D721Med (cell line): ENCODE results near the gene EIF2S2.

Source experiments
- DNase-seq: peaks from one replicate; pipeline ENCODE4 v3.0.0; 2011; ENCODE audit warnings: low spot score; ENCODE audit not compliant: insufficient read length
- FAIRE-seq: peaks from 2 replicates; lab custom pipeline; 2011; peaks lifted over from hg19 to GRCh38; lab: Jason Lieb, UNC
- TF ChIP-seq, protein P1 (sequence below): IDR thresholded peaks from 2 replicates; pipeline ENCODE4 v1.5.1; 2012; ENCODE audit warnings: mild to moderate bottlenecking, control low read depth; ENCODE audit not compliant: insufficient read depth; ENCODE audit errors: missing control alignments

EIF2S2 gene

DNA sequence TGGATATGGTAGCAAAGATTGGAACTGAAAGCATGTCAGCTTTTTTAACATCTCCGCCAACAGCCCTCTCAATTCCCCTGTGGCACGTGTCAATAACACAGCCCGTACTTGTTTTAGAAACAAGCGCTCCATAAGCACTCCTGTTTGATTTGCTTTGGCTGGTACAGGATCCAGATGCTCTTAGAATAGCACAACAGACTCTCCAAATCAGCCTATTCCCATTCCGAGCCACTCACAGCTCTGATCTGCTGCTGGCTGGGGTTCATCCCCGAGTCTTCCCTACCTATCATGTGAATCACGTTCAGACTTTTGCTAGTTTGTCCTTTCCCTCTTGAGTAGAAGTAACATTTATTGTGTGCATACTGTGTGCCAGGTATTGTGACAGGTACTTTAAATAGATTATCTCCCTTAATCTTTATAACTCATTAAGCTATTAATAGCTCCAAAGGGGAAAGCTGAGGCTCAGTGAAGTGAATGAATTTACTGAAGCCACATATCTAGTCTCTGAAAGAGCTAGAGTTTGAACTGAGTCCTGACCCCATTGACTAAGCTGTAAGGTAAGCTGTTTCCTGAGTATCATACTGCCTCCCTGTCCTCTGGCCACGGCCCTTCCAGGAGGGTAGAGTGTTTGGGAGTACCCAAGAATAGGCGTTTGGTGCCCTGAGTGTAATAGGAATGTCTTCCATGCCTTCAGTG, 71.6 kb downstream of the EIF2S2 start:
- TF ChIP-seq, protein P1, sequence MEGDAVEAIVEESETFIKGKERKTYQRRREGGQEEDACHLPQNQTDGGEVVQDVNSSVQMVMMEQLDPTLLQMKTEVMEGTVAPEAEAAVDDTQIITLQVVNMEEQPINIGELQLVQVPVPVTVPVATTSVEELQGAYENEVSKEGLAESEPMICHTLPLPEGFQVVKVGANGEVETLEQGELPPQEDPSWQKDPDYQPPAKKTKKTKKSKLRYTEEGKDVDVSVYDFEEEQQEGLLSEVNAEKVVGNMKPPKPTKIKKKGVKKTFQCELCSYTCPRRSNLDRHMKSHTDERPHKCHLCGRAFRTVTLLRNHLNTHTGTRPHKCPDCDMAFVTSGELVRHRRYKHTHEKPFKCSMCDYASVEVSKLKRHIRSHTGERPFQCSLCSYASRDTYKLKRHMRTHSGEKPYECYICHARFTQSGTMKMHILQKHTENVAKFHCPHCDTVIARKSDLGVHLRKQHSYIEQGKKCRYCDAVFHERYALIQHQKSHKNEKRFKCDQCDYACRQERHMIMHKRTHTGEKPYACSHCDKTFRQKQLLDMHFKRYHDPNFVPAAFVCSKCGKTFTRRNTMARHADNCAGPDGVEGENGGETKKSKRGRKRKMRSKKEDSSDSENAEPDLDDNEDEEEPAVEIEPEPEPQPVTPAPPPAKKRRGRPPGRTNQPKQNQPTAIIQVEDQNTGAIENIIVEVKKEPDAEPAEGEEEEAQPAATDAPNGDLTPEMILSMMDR, result no peak
- FAIRE-seq, result no peak
- no peak for DNase-seq
